Amniotic epithelial cell (primary cell): ENCODE results near the gene USP36.
"Not testable (repeated sequence)": the region's sequence is repeated elsewhere in the genome, so short reads cannot be mapped to it uniquely, and the experiment has no call there.

Experiments used
- DNase-seq: peaks from one replicate; pipeline ENCODE4 v3.0.0-alpha.2; 2010; ENCODE audit warnings: low read depth

USP36 gene

GRCh38 chr17:78791840-78792709, 48.5 kb downstream of the USP36 start:
- DNase-seq: no peak

- no peak for DNase-seq
Measured at GRCh38 chr17:78790552-78790951, 50.1 kb downstream of the USP36 start.

GRCh38 chr17:78789663-78790181, 50.9 kb downstream of the USP36 start:
- DNase-seq: peak; percentile 52

- no peak for DNase-seq
Measured at GRCh38 chr17:78789149-78789662, 51.4 kb downstream of the USP36 start.

GRCh38 chr17:78788451-78788850, 52.2 kb downstream of the USP36 start:
- no peak for DNase-seq

GRCh38 chr17:78787444-78787843, 53.2 kb downstream of the USP36 start:
- no peak for DNase-seq

GRCh38 chr17:78785663-78786057, 55.0 kb downstream of the USP36 start:
- DNase-seq: no peak

- DNase-seq: no peak
Measured at GRCh38 chr17:78785011-78785662, 55.5 kb downstream of the USP36 start.

GRCh38 chr17:78784352-78784751, 56.3 kb downstream of the USP36 start:
- no peak for DNase-seq

GRCh38 chr17:78783711-78784324, 56.8 kb downstream of the USP36 start:
- DNase-seq: no peak

- DNase-seq: no peak
Measured at GRCh38 chr17:78781893-78782304, 58.7 kb downstream of the USP36 start, which contains the start of gene CYTH1. TSS of gene CYTH1 (minus strand) at chr17:78782273. CDS start at chr17:78782223, 50 bp downstream.

GRCh38 chr17:78781104-78781892, 59.3 kb downstream of the USP36 start:
- peak; percentile 40 for DNase-seq

- DNase-seq: no peak
Measured at GRCh38 chr17:78780335-78780734, 60.3 kb downstream of the USP36 start.

GRCh38 chr17:78779850-78780249, 60.8 kb downstream of the USP36 start:
- DNase-seq: no peak

GRCh38 chr17:78779286-78779651, 61.3 kb downstream of the USP36 start:
- not testable (repeated sequence) for DNase-seq

- DNase-seq: no peak
Measured at GRCh38 chr17:78777881-78778280, 62.7 kb downstream of the USP36 start.

GRCh38 chr17:78774956-78775571, 65.5 kb downstream of the USP36 start:
- DNase-seq: no peak

- no peak for DNase-seq
Measured at GRCh38 chr17:78774453-78774852, 66.2 kb downstream of the USP36 start.

GRCh38 chr17:78771758-78772382, 68.7 kb downstream of the USP36 start:
- no peak for DNase-seq

- peak; percentile 49 for DNase-seq
Measured at GRCh38 chr17:78769196-78769773, 71.3 kb downstream of the USP36 start.
